ENCODE measurements around the gene NUP93. TPM values are rescaled to one million over a fixed set of nuclear protein-coding genes. Genes with fewer than 3 reads are reported as not detected.

NUP93 gene
- polyA plus RNA-seq, 1 of the 3 experiments (the other 2 are of a cell fraction) = 43.1 TPM

GRCh38 chr16:56776562-56776961 is 46.6 kb downstream of the NUP93 start:
- peak; percentile 12 for DNase-seq
- H3K4me2 ChIP-seq = no peak overlapping the region
- no peak overlapping the region for H3K4me3 ChIP-seq (ENCODE audit: low read depth in 2 of 2, low read length in 1 of 2)

GRCh38 chr16:56777001-56777400 is 47.1 kb downstream of the NUP93 start:
- POLR2A ChIA-PET = no interaction called here
- Histone ChIP-seq H3K4me3 (ENCODE audit: low read depth in 2 of 2, low read length in 1 of 2) (no peak overlapping the region), H3K9me3 (no peaks in the 10 kb centered on the region), H3K36me3 (replicated peaks in 1 of 2; ENCODE audit: control insufficient read depth in 1 of 2, insufficient read depth in 2 of 2, low read length in 1 of 2) (no peaks in the 10 kb centered on the region), H3F3A (replicated peaks; ENCODE audit: insufficient read depth) (no peaks in the 10 kb centered on the region), H2AFZ (ENCODE audit: low read depth) (no peak overlapping the region), H3K27me3 (ENCODE audit: insufficient read depth) (no peaks in the 10 kb centered on the region), H3K9ac (no peak overlapping the region), H3K27ac (ENCODE audit: low read depth in 2 of 2, low read length in 1 of 2) (no peak overlapping the region), H3K79me2 (ENCODE audit: insufficient read depth) (peaks cover 26% of the 10 kb centered on the region; the same call in 1 of the 2 replicates), H3K4me2 (no peak overlapping the region), H3K9me2 (no peaks in the 10 kb centered on the region), H4K20me1 (ENCODE audit: insufficient read depth) (no peaks in the 10 kb centered on the region), H3K4me1 (ENCODE audit: control insufficient read depth in 1 of 2, insufficient read depth in 2 of 2, low read depth in 1 of 2, low read length in 1 of 2) (peaks cover 8% of the 10 kb centered on the region in 2 experiments; a peak in 3 of 4 replicates)
- DNase-seq = no peak
- CTCF ChIA-PET = interaction anchor here (1.5 to 4.2 kb wide), 4 partner anchors 13 to 75 kb away, joined by 4 to 24 read pairs (median 6); no protein-coding TSS in a partner anchor
- no peak for TF ChIP-seq RAD21 (IDR thresholded peaks at IDR 0.05; ENCODE audit: low read length)
- no peak for TF ChIP-seq EP300 (IDR thresholded peaks at IDR 0.05; ENCODE audit: borderline replicate concordance in 1 of 2, low read depth in 1 of 2, low read length in 1 of 2)
- no peak for TF ChIP-seq NFIC (IDR thresholded peaks at IDR 0.05; ENCODE audit: borderline replicate concordance)
- TF ChIP-seq YY1 (IDR thresholded peaks at IDR 0.05; ENCODE audit: low read depth) = no peak
- TF ChIP-seq, protein P1, sequence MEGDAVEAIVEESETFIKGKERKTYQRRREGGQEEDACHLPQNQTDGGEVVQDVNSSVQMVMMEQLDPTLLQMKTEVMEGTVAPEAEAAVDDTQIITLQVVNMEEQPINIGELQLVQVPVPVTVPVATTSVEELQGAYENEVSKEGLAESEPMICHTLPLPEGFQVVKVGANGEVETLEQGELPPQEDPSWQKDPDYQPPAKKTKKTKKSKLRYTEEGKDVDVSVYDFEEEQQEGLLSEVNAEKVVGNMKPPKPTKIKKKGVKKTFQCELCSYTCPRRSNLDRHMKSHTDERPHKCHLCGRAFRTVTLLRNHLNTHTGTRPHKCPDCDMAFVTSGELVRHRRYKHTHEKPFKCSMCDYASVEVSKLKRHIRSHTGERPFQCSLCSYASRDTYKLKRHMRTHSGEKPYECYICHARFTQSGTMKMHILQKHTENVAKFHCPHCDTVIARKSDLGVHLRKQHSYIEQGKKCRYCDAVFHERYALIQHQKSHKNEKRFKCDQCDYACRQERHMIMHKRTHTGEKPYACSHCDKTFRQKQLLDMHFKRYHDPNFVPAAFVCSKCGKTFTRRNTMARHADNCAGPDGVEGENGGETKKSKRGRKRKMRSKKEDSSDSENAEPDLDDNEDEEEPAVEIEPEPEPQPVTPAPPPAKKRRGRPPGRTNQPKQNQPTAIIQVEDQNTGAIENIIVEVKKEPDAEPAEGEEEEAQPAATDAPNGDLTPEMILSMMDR (IDR thresholded peaks at IDR 0.05) = no peak
- TF ChIP-seq EZH2phosphoT487 (IDR thresholded peaks at IDR 0.05; ENCODE audit: borderline replicate concordance, low read depth) = no peak
- no peak for TF ChIP-seq SIN3A (IDR thresholded peaks at IDR 0.05; ENCODE audit: borderline replicate concordance, low read depth, low read length)
- no peak for TF ChIP-seq SMC3 (IDR thresholded peaks at IDR 0.05; ENCODE audit: low read depth, low read length)
- no peak for TF ChIP-seq CHD2 (IDR thresholded peaks at IDR 0.05; ENCODE audit: low read length, partially characterized antibody)
- WGBS (ENCODE audit: low lambda C conversion rate) = 93% methylated on average over 5 of the region's 5 CpGs

More at GRCh38 chr16:56776562-56776961, 46.6 kb downstream of the NUP93 start:
- no peaks in the 10 kb centered on the region for H3K9me3 ChIP-seq
- H3F3A ChIP-seq (replicated peaks; ENCODE audit: insufficient read depth) = no peaks in the 10 kb centered on the region
- H3K4me1 ChIP-seq (ENCODE audit: control insufficient read depth in 1 of 2, insufficient read depth in 2 of 2, low read depth in 1 of 2, low read length in 1 of 2) = peaks cover 5 to 10% of the 10 kb centered on the region in 2 experiments; a peak in 3 of 4 replicates
- peaks cover 26% of the 10 kb centered on the region; the same call in 1 of the 2 replicates for H3K79me2 ChIP-seq (ENCODE audit: insufficient read depth)
- no peaks in the 10 kb centered on the region for H3K36me3 ChIP-seq (replicated peaks in 1 of 2; ENCODE audit: control insufficient read depth in 1 of 2, insufficient read depth in 2 of 2, low read length in 1 of 2)
- H2AFZ ChIP-seq (ENCODE audit: low read depth) = no peak overlapping the region
- no peaks in the 10 kb centered on the region for H3K27me3 ChIP-seq (ENCODE audit: insufficient read depth)
- no peak overlapping the region for H3K27ac ChIP-seq (ENCODE audit: low read depth in 2 of 2, low read length in 1 of 2)
- no peak overlapping the region for H3K9ac ChIP-seq
- ChIA-PET POLR2A (no interaction called here), CTCF (interaction anchor here (1.5 to 1.6 kb wide), 2 partner anchors 13 to 16 kb away, joined by 6 to 7 read pairs; no protein-coding TSS in a partner anchor)
- no peak for TF ChIP-seq JUND (IDR thresholded peaks at IDR 0.05)
- no peak for TF ChIP-seq EZH2phosphoT487 (IDR thresholded peaks at IDR 0.05; ENCODE audit: borderline replicate concordance, low read depth)
- TF ChIP-seq SMC3 (IDR thresholded peaks at IDR 0.05; ENCODE audit: low read depth, low read length) = no peak
- H4K20me1 ChIP-seq (ENCODE audit: insufficient read depth) = no peaks in the 10 kb centered on the region
- WGBS (ENCODE audit: low lambda C conversion rate) = 90% methylated on average over 1 of the region's 1 CpG
- H3K9me2 ChIP-seq = no peaks in the 10 kb centered on the region
